ENCODE results near the gene TERB2. TPM values are rescaled to one million over a fixed set of nuclear protein-coding genes. Genes with fewer than 3 reads are reported as not detected.
"Not testable (repeated sequence)": the region's sequence is repeated elsewhere in the genome, so short reads cannot be mapped to it uniquely, and the experiment has no call there.

Gene TERB2
- total RNA-seq, 1 donor from 2014 or later, result not detected

DNA sequence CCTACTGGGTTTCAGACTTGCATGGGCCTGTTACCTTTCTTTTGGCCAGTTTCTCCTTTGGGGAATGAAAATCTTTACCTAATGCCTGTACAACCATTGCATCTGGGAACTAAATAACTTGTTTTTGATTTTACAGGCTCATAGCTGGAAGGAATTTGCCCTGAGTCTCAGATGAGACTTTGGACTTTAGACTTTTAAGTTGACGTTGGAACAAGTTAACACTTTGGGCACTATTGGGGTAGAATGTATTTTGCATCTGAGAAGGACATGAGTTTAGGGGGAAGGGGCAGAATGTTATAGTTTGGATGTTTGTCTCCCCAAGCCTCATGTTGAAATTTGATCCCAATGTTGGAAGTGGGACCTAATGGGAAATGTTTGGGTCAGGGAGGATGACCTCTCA lies 44.7 kb downstream of the TERB2 start:
- DNase-seq (ENCODE audit: low read depth), result not testable (repeated sequence)

DNA sequence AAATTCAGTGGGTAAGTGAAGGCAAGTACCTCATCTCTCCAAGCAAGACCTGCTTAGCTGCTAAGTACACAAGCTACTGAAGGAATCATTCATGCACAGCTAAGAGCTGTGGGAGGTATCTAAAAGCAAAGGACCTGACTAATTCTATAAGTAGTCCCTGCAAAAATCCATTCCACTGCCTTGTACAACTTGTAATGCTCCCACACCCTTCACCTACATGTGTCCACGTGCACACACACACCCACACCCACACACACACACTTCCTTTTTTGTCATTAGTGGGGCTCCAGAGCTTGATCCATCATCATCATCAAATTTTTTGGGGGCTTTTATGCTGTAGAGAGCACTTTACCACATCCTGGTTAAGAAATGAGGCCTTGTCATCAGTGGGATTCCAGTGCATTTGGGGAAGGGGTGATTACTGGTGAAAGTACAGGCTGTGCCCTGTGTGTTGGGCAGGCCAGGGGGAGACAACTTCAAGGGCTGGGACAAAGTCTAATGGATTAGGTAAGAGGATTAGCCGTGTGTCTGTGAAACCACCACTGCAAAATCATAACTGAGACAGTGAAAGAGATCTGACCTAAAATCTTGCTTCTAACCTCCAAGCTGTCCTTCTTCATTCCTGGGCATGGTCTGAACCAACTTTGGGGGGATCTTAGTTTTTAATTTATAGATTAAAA lies 47.4 kb downstream of the TERB2 start:
- not testable (repeated sequence) for DNase-seq (ENCODE audit: low read depth)

DNA sequence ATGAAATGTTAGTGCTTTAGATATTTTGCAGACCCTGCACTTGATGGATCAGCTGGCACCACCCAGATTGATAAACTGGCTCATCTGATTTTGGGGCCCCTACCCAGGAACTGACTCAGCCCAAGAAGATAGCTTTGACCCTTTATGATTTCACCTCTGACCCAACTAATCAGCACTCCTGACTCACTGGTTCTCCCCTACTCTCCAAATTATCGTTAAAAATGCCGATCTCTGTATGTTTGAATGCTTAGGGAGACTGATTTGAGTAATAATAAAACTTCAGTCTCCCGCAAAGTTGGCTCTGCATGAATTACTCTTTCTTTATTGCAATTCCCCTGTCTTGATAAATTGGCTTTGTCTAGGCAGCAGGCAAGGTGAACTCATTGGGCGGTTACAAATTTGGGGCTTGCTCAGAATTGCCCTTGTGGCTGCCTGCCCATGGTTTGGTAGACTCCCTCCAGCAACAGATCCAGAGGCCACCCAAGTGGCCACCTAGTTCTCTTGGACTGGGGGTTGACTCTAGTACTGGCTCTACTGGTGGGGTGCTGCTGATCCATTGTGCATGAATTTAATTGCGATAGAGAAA lies 48.2 kb downstream of the TERB2 start:
- DNase-seq (ENCODE audit: low read depth), result not testable (repeated sequence)

DNA sequence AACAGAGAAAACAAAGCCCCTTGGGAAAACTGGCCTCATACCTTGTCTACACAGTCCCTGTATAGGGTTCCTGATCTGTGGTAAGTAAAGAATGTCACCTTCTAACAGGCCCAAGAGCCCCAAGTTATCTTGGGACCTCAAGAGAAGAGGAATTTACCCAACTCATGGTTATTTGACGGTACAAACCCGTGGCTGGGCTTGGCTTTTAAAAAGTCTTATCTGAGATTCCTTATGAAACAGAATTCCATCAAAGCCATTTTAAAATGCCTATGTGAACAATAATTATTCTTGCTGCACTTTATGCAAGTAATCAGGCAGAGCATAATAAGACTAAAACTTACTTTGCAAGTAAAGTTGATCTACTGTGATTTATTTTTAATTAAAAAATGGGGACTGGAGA lies 52.6 kb downstream of the TERB2 start:
- no peak for DNase-seq (ENCODE audit: low read depth)

DNA sequence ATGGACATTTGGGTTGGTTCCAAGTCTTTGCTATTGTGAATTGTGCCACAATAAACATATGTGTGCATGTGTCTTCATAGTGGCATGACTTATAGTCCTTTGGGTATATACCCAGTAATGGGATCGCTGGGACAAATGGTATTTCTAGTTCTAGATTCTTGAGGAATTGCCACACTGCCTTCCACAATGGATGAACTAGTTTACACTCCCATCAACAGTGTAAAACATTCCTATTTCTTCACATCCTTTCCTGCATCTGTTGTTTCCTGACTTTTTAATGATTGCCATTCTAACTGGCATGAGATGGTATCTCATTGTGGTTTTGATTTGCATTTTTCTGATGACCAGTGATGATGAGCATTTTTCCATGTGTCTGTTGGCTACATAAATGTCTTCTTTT lies 58.6 kb downstream of the TERB2 start:
- DNase-seq (ENCODE audit: low read depth), result not testable (repeated sequence)

DNA sequence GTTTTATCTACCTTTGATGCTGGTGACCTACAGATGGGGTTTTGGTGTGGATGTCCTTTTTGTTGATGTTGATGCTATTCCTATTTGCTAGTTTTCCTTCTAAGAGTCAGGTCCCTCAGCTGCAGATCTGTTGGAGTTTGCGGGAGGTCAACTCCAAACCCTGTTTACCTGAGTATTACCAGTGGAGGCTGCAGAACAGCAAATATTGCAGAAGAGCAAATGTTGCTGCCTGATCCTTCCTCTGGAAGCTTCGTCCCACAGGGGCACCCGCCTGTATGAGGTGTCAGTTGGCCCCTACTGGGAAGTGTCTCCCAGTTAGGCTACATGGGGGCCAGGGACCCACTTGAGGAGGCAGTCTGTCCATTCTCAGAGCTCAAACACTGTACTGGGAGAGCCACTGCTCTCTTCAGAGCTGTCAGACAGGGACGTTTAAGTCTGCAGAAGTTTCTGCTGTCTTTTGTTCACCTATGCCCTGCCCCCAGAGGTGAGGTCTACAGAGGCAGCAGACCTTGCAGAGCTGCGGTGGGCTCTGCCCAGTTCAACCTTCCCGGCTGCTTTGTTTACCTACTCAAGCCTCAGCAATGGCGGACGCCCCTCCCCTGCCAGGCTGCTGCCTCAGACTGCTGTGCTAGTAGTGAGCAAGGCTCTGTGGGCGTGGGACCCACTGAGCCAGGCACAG lies 63.9 kb downstream of the TERB2 start:
- DNase-seq (ENCODE audit: low read depth), result not testable (repeated sequence)

DNA sequence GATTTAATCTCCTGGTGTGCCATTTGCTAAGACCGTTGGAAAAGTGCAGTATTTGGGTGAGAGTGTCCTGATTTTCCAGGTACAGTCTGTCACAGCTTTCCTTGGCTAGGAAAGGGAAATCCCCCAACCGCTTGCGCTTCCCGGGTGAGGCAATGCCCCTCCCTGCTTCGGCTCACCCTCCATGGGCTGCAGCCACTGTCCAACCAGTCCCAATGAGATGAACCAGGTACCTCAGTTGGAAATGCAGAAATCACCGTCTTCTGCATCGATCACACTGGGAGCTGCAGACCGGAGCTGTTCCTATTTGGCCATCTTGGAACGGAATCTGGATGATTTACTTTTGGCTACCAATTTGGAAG lies 64.4 kb downstream of the TERB2 start:
- not testable (repeated sequence) for DNase-seq (ENCODE audit: low read depth)

DNA sequence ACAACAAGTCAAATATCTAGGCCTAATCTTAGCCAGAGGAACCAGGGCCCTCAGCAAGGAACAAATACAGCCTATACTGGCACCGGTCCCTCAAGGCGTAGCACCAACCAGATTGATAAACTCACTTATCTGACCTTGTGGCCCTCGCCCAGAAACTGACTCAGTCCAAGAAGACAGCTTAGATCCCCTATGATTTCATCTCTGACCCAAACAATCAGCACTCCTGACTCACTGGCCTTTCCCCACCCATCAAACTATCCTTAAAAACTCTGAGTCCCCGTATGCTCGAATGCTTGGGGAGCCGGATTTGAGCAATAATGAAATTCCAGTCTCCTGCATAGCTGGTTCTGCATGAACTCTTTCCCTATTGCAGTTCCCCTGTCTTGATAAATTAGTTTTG lies 64.9 kb downstream of the TERB2 start:
- DNase-seq (ENCODE audit: low read depth), result no peak

DNA sequence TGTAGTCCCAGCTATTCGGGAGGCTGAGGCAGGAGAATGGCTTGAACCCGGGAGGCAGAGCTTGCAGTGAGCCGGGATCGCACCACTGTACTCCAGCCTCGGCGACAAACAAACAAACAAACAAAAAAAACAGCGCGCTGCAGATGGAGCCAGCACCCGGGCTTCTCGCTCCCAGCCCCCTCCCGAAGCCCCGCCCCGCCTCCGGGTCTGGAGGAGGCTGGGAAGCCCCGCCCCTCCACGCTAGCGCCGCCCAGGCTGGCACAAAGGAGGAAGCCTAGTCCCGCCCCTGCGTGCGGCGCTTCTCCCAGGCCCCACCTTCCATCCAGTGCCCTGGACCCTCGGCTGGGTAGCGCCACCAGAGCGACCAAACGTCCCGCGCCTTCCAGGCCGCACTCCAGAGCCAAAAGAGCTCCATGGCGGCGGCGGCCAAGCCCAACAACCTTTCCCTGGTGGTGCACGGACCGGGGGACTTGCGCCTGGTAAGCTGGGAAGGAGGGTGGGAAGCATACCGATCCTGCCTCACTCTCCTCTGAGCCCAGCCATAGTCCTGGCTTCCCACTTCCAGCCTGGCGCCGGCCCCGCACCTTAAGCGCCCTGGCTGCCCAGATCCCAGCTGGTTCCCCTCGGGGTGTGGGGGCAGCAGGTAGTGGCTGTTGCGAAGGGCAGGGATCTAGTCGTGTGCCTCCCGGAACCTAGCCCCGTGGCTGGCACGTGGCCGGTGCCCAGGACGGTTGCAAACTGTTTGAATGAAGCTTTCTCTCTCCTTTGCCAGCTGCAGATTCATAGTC lies 66.6 kb downstream of the TERB2 start, which contains the start of gene SORD:
Gene SORD, plus strand, starts transcription at position 325 of the 788 bp plus-strand sequence. Its CDS starts 89 bp downstream, at position 414.
- peak; percentile 91 for DNase-seq (ENCODE audit: low read depth)

DNA sequence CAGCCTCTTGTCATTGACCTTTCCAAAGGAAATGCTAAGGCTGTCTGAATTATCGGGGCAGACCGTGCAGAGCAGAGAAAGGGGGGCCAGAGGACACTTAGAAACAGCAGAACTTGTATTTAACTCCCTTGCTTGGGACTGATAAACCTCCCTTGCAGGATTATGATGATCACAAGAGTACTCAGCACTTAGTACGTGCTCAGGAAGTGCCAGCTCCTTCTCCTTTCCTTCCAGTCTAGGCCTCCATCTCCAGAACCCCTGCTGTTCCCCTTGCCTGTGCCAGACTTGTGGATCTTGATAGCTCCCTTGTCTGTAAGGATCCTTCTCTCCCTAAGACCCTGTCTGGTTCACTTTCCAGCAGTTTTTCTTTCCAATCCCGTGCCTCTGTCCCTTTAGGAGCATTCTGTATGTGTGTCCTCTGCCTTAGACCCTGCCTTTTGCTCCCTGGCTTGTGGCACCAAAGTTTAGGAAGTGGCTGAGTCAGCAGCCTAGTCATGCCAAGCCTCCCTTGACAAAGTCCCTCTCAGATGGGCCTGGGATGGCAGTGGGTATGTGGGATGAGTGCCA lies 67.3 kb downstream of the TERB2 start:
- peak; percentile 16 for DNase-seq (ENCODE audit: low read depth)

DNA sequence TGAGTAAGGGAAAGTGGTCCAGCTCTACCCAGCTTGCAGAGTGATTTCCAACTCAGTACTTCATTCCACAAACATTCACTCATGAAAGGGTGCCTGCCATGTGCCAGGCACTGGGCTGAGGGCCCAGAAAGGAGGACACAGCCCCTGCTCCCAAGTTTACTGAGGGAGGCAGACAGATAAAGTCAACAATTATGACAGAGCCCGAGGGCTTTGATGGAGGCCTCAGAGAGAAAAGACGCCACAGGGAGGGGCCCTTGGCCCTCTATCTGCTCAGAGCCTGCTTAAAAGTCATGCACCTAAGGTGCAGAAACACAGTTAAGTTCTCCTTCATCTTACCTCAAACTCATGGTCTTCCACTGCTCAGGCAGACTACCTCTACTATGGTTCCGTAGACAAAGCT lies 68.2 kb downstream of the TERB2 start:
- not testable (repeated sequence) for DNase-seq (ENCODE audit: low read depth)

DNA sequence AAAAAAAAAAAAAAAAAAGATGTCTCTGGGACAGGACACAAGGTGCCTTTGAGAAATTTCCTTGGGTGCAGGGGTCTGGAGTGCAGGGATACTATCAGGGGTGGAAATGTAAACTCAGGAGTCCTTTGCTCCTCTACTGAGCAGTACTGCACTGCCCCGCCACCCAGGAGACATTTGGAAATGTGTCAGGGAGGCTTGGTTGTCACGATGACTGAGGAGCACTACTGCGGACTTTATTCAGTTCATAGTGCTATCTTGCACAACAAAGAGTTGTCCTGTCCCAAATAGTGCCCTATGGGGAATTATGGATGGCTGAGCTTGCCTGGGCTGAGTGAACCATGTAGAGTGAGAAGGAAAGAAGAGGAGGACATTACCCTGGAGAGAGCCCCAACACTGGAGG lies 69.1 kb downstream of the TERB2 start:
- not testable (repeated sequence) for DNase-seq (ENCODE audit: low read depth)

DNA sequence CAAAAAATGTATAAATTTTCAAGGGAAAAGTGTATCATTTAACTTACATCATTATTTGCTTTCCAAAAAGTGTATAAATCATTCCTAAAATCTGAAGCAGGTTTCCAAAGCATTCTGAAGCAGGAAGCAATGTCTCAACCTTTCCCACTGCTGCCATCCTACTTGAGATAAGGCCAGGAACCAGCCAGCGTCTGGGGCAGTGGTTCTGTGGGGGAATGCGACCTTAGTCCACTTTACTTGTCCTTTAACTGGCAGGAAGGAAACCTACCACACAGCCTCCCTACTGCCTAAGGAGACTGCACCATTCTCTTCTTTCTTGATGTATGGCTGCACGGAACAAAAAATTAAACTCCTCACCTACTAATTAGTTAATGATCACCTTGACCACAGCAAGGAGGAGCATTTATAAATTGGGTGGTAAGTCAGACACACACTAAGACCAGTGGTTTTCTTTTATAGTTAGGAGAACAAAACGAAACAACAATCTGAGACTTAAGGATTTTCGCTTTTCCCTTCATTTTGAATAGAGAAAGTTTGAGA lies 70.2 kb downstream of the TERB2 start:
- DNase-seq (ENCODE audit: low read depth), result no peak

DNA sequence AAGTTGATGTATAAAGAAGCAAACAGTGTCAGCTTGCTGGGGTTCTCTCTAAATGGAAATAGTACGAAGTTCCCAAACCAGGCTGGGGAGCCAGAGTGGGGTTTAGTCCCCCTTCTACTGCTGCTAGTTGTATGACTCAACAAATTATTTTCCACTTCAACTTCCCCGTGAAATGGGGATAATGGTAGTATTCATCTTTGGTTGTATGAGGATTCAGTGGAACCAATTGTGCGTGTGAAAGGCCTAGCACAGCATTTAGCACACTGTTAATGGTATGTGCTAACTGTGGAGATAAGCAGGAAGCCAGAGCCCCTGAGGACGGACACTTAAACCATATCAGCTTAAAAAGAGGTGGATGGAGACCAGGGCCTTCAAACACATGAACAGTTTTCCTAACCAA lies 70.7 kb downstream of the TERB2 start:
- no peak for DNase-seq (ENCODE audit: low read depth)

Other genes starting within 250 kb of the TERB2 start
- gene PATL2, start 245.4 kb upstream of the TERB2 start, total RNA-seq, result 0.19 and 0.73 TPM in 2 replicates
- 3,125 and 4,265 TPM in 2 replicates for gene B2M, start 245.2 kb upstream of the TERB2 start, total RNA-seq
- gene TRIM69, start 220.2 kb upstream of the TERB2 start, total RNA-seq, result 17.4 and 26.8 TPM in 2 replicates
- 8.3 and 11.2 TPM in 2 replicates for gene SORD, start 66.5 kb downstream of the TERB2 start, total RNA-seq
- not detected in 2 replicates for gene DUOX2, start 157.5 kb downstream of the TERB2 start, total RNA-seq
- gene DUOXA2, start 157.6 kb downstream of the TERB2 start, total RNA-seq, result not detected in 2 replicates
- gene DUOXA1, start 173.2 kb downstream of the TERB2 start, total RNA-seq, result not detected in 2 replicates
- not detected in 2 replicates for gene DUOX1, start 173.3 kb downstream of the TERB2 start, total RNA-seq
- 104 and 161 TPM in 2 replicates for gene SHF, start 231.3 kb downstream of the TERB2 start, total RNA-seq

Data from myocyte (in vitro differentiated cells).